Body of pancreas (tissue), 4 donors: ENCODE data around the gene THAP6. TPM values are rescaled to one million over a fixed set of nuclear protein-coding genes. Genes with fewer than 3 reads are reported as not detected.
"Not testable (repeated sequence)": the region's sequence is repeated elsewhere in the genome, so short reads cannot be mapped to it uniquely, and the experiment has no call there.

ENCODE experiments used
- ATAC-seq: fragments of 150-250 bp; one replicate; pipeline ENCODE4 v1.9.1; 2016
- DNase-seq, 4 donors: peaks; one replicate each; pipeline ENCODE4 v3.0.0-alpha.2; 2019
- H3K27ac ChIP-seq, 4 donors: fragments of 200-600 bp; sonication (generic); 1 replicate in 3 of 4; 2 replicates in 1 of 4; pipeline versions ENCODE4 v1.5.1 to v1.6.1; 2016 to 2019; ENCODE audit warnings: mild to moderate bottlenecking in 1 of 4, mixed read lengths in 1 of 4, moderate library complexity in 1 of 4
- H3K27me3 ChIP-seq, 2 donors: fragments of 200-600 bp; sonication (generic); one replicate each; pipeline ENCODE4 v1.6.0; 2016; ENCODE audit warnings: mild to moderate bottlenecking in 1 of 2
- H3K36me3 ChIP-seq, 2 donors: fragments of 200-600 bp; sonication (generic); replicated peaks in 1 of 2; 2 replicates each; pipeline ENCODE4 v1.5.1; 2016; ENCODE audit warnings: low read depth in 2 of 2; ENCODE audit not compliant: insufficient read depth in 1 of 2
- H3K4me1 ChIP-seq: fragments of 200-600 bp; sonication (generic); one replicate; pipeline ENCODE4 v1.6.0; 2016
- H3K4me3 ChIP-seq, 2 donors: fragments of 200-600 bp; sonication (generic); 1 replicate in 1 of 2; 2 replicates in 1 of 2; pipeline ENCODE4 v1.5.1; 2016 to 2019
- H3K9me3 ChIP-seq, 3 donors: fragments of 200-600 bp; sonication (generic); 1 replicate in 2 of 3; 2 replicates in 1 of 3; pipeline ENCODE4 v1.5.1; 2016
- POLR2A ChIP-seq, 3 donors: fragments of 450-650 bp; IDR thresholded peaks; one replicate each; pipeline ENCODE4 v1.6.1; 2016; ENCODE audit warnings: antibody characterized with exemption in 3 of 3, mild to moderate bottlenecking in 2 of 3
- WGBS, 2 donors: methylation state at CpG; one replicate each; pipeline ENCODE4 v1.1.5; 2017; 5-methylcytosine and 5-hydroxymethylcytosine counted together
- intact Hi-C: fragments of 100-400 bp; cut with DNase I; formaldehyde crosslinking; loops from one replicate; pipeline ENCODE4 v1.15.1; 2023
- total RNA-seq, 2 donors: library from RNA; depleted of rRNA; stranded (reverse); fragments of >200 nt; gene quantifications; one replicate each; pipeline ENCODE4 v1.1.0, GENCODE V29; 2016
- TF ChIP-seq, protein P1 (sequence below), 7 experiments: fragments of 450-650 bp in 4 of 7; fragments of 200-600 bp in 3 of 7; sonication (generic) in 3 of 7; IDR thresholded peaks; one replicate each; pipeline ENCODE4 v1.5.1; 2016 to 2019; ENCODE audit warnings: antibody characterized with exemption in 7 of 7

The THAP6 gene
- total RNA-seq, 2 donors from 2014 or later, result 15.8 to 21.8 TPM

DNA sequence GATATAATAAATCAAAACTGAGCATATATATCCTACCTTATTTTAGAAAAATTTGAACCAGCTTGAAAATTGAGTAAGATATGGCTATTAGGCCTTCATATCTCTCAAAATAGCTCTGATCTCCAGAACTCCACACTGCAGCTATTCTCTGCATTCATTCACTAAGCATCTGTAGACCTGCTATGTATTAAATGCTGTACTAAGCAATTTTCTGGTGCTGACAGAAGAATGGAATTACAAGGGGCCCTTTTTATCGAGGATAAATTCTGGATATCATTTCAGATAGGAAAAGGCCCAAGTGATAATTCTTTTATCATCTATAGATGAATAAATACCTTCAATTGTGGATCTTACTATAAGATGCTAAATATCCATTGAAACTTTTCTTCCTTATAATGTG, 1.9 kb downstream of the THAP6 start:
- Histone ChIP-seq H3K27me3 (no peaks in the 10 kb centered on the region), H3K36me3 (no peaks in the 10 kb centered on the region), H3K4me3 (no peak overlapping the region), H3K4me1 (peaks cover 26% of the 10 kb centered on the region), H3K9me3 (no peaks in the 10 kb centered on the region), H3K27ac (no peak overlapping the region)
- no peak for ATAC-seq
- no peak for DNase-seq
- intact Hi-C loops, result no loop called here
- no peak for TF ChIP-seq POLR2A (IDR thresholded peaks at IDR 0.05)
- WGBS, 2 donors, result 65 to 74% methylated on average over 1 of the region's 1 CpG

DNA sequence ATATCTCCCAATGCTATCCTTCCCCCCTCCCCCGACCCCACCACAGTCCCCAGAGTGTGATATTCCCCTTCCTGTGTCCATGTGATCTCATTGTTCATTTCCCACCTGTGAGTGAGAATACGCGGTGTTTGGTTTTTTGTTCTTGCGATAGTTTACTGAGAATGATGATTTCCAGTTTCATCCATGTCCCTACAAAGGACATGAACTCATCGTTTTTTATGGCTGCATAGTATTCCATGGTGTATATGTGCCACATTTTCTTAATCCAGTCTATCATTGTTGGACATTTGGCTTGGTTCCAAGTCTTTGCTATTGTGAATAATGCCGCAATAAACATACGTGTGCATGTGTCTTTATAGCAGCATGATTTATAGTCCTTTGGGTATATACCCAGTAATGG, 5.2 kb downstream of the THAP6 start:
- H3K27ac ChIP-seq, H3K27me3 ChIP-seq, H3K9me3 ChIP-seq, intact Hi-C loops, H3K4me1 ChIP-seq, H3K4me3 ChIP-seq, H3K36me3 ChIP-seq, DNase-seq, ATAC-seq: not testable (repeated sequence)
- whole genome bisulfite sequencing, 2 donors, result 93 to 100% methylated on average over 3 to 4 of the region's 7 CpGs

DNA sequence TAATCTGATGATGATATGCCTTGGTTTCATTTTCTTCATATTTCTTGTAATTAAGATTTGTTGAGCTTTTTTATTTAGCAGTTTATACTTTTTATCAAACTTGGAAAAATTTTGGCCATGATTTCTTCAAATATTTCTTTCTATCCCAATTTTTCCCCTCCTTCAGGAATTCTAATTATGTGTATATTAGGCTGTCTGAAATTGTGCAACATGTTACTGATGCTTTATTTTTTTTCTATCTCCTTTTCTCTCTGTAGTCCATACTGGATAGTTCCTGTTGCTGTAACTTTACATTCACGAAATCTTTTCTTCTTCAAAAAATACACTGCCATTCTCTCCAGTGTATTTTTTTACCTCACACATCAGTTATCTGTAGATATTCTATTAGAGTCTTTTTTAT, 10.8 kb downstream of the THAP6 start:
- 94 to 95% methylated on average over 1 of the region's 1 CpG for WGBS, 2 donors
- intact Hi-C loops, result no loop called here
- DNase-seq, result no peak
- Histone ChIP-seq H3K27ac (no peak overlapping the region), H3K4me3 (no peak overlapping the region), H3K9me3 (no peaks in the 10 kb centered on the region), H3K36me3 (peaks cover 4 to 5% of the 10 kb centered on the region in 2 donors), H3K4me1 (no peaks in the 10 kb centered on the region), H3K27me3 (no peaks in the 10 kb centered on the region)
- TF ChIP-seq, protein P1, sequence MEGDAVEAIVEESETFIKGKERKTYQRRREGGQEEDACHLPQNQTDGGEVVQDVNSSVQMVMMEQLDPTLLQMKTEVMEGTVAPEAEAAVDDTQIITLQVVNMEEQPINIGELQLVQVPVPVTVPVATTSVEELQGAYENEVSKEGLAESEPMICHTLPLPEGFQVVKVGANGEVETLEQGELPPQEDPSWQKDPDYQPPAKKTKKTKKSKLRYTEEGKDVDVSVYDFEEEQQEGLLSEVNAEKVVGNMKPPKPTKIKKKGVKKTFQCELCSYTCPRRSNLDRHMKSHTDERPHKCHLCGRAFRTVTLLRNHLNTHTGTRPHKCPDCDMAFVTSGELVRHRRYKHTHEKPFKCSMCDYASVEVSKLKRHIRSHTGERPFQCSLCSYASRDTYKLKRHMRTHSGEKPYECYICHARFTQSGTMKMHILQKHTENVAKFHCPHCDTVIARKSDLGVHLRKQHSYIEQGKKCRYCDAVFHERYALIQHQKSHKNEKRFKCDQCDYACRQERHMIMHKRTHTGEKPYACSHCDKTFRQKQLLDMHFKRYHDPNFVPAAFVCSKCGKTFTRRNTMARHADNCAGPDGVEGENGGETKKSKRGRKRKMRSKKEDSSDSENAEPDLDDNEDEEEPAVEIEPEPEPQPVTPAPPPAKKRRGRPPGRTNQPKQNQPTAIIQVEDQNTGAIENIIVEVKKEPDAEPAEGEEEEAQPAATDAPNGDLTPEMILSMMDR (IDR thresholded peaks at IDR 0.05), result no peak
- no peak for TF ChIP-seq POLR2A (IDR thresholded peaks at IDR 0.05)
- ATAC-seq, result no peak

DNA sequence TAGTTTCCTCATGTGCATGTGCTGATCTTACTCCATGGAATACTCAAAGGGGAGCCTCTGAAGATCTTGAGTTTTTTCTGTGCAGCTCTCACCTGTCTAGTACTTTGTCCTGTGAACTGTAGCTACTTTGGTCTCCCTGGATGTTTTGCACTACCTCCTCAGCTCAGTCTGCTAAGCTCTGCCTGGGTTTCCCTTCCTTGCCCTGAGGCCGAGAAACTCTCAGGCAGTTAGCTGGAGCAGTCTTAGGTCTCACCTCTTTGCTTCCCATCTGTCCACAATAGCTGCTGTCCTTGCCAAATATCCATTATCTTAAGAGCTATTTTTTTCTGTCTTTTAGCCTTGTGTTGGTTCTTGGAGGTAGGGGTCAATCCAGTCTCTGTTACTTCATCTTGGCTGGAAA, 11.6 kb downstream of the THAP6 start:
- WGBS, 2 donors, result 100% methylated on average over 1 of the region's 1 CpG
- peaks cover 5 to 6% of the 10 kb centered on the region in 2 donors for H3K36me3 ChIP-seq

GRCh38 chr4:75527482-75527881, 13.2 kb downstream of the THAP6 start:
- DNase-seq (no peak), ATAC-seq (no peak)
- no peak overlapping the region for H3K4me3 ChIP-seq
- no peak overlapping the region for H3K27ac ChIP-seq
- intact Hi-C loops, result no loop called here
- peaks cover 4 to 5% of the 10 kb centered on the region in 2 donors for H3K36me3 ChIP-seq
- no peaks in the 10 kb centered on the region for H3K9me3 ChIP-seq
- H3K27me3 ChIP-seq, result no peaks in the 10 kb centered on the region
- TF ChIP-seq, protein P1 (IDR thresholded peaks at IDR 0.05), result no peak
- TF ChIP-seq POLR2A (IDR thresholded peaks at IDR 0.05), result no peak
- H3K4me1 ChIP-seq, result no peaks in the 10 kb centered on the region

More for the DNA sequence above, 11.6 kb downstream of the THAP6 start:
- Histone ChIP-seq H3K9me3 (no peaks in the 10 kb centered on the region), H3K27ac (no peak overlapping the region), H3K27me3 (no peaks in the 10 kb centered on the region), H3K4me3 (no peak overlapping the region), H3K4me1 (no peaks in the 10 kb centered on the region)
- intact Hi-C loops, result no loop called here
- no peak for ATAC-seq
- no peak for TF ChIP-seq POLR2A (IDR thresholded peaks at IDR 0.05)
- TF ChIP-seq, protein P1 (IDR thresholded peaks at IDR 0.05), result no peak
- no peak for DNase-seq

DNA sequence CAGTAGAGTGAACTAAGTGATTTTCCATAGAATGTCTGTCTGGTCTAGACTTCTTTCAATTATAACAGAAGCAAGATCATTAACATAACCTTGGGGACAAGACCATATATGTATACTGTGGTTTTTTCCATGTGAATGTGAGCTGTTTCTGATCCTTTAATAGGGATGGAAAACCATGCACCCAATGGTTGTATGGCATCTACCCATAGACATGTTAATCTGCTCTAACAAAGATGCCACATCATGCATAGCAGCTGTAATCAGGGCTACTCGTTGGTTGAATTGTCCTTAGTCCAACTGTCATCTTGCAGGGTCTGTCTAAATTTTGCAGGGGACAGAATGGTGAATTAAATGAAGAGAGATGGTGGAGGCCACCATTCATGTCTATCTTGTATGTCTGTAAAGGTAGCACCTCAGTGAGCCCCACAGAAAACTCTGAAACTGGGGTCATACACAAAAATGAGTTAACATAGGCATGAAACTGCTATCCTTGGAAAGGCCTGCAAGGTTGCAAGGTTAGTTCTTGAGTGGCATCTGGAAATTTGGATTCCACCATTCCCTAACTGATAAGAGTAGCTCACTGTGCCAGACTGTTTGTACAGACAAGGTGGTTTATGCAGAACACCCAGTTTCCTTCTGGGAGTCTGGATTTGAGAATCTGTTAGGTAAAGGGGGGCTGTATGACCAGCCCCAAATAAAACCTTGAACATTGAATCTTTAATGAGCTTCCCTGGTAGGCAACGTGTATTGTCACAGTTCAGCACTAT, 16.5 kb downstream of the THAP6 start:
- intact Hi-C loops, result no loop called here
- WGBS, 2 donors, result 87 to 100% methylated on average over 2 of the region's 2 CpGs
- Histone ChIP-seq H3K36me3 (peaks cover 4 to 5% of the 10 kb centered on the region in 2 donors), H3K4me1 (no peaks in the 10 kb centered on the region), H3K27me3 (no peaks in the 10 kb centered on the region), H3K9me3 (no peaks in the 10 kb centered on the region), H3K27ac (no peak overlapping the region), H3K4me3 (no peak overlapping the region)
- DNase-seq, result no peak
- TF ChIP-seq, protein P1 (IDR thresholded peaks at IDR 0.05), result no peak
- no peak for TF ChIP-seq POLR2A (IDR thresholded peaks at IDR 0.05)
- ATAC-seq, result no peak

- H3K27ac ChIP-seq, H3K4me3 ChIP-seq, DNase-seq, H3K36me3 ChIP-seq, H3K27me3 ChIP-seq, H3K4me1 ChIP-seq, H3K9me3 ChIP-seq, intact Hi-C loops, ATAC-seq: not testable (repeated sequence)
- WGBS, 2 donors, result 95 to 96% methylated on average over 7 of the region's 7 CpGs
Measured at GRCh38 chr4:75531536-75532143, 17.4 kb downstream of the THAP6 start.

- H3K27ac ChIP-seq, H3K36me3 ChIP-seq, H3K4me1 ChIP-seq, H3K4me3 ChIP-seq, ATAC-seq, DNase-seq, H3K9me3 ChIP-seq, intact Hi-C loops, H3K27me3 ChIP-seq: not testable (repeated sequence)
- WGBS, 2 donors, result 97 to 99% methylated on average over 4 of the region's 4 CpGs
Measured at GRCh38 chr4:75533339-75533887, 19.1 kb downstream of the THAP6 start.
